Muscle of arm (tissue), 12 donors: ENCODE data around the gene CYBA. TPM values are rescaled to one million over a fixed set of nuclear protein-coding genes. Genes with fewer than 3 reads are reported as not detected.

Source experiments
- DNase-seq: peaks from one replicate; pipeline ENCODE4 v3.0.0-alpha.2; 2013
- polyA plus RNA-seq, 12 donors: library from polyadenylated mRNA; unstranded; fragments of 120-200 nt; gene quantifications; one replicate each; pipeline ENCODE4 v1.2.1, GENCODE V29; 2013; ENCODE audit not compliant: insufficient read length in 12 of 12

The CYBA gene
- polyA plus RNA-seq, 12 donors = 19.5 to 60.4 (median 30.6) TPM; not detected in 1

GRCh38 chr16:88667461-88667860, 16.6 kb upstream of the CYBA start:
- DNase-seq = no peak

GRCh38 chr16:88665570-88665969, 14.7 kb upstream of the CYBA start:
- DNase-seq = no peak

GRCh38 chr16:88665148-88665547, 14.3 kb upstream of the CYBA start:
- DNase-seq = no peak

- DNase-seq = peak; percentile 98
Measured at GRCh38 chr16:88662843-88663606, 12.2 kb upstream of the CYBA start, which contains the start of gene MVD. TSS of gene MVD (minus strand) at chr16:88663091. CDS start at chr16:88663080, 11 bp downstream.

GRCh38 chr16:88662222-88662842, 11.5 kb upstream of the CYBA start:
- DNase-seq = no peak

GRCh38 chr16:88661468-88661867, 10.6 kb upstream of the CYBA start:
- DNase-seq = no peak

- no peak for DNase-seq
Measured at GRCh38 chr16:88659160-88659559, 8.3 kb upstream of the CYBA start.

GRCh38 chr16:88658714-88659113, 7.9 kb upstream of the CYBA start:
- DNase-seq = no peak

- no peak for DNase-seq
Measured at GRCh38 chr16:88657371-88657770, 6.5 kb upstream of the CYBA start.

- DNase-seq = no peak
Measured at GRCh38 chr16:88656291-88656980, 5.6 kb upstream of the CYBA start.

GRCh38 chr16:88655733-88656281, 5.0 kb upstream of the CYBA start:
- no peak for DNase-seq

- DNase-seq = no peak
Measured at GRCh38 chr16:88655053-88655732, 4.3 kb upstream of the CYBA start.

GRCh38 chr16:88654363-88655052, 3.7 kb upstream of the CYBA start:
- DNase-seq = no peak

GRCh38 chr16:88653596-88654362, 2.9 kb upstream of the CYBA start:
- no peak for DNase-seq

- no peak for DNase-seq
Measured at GRCh38 chr16:88653101-88653500, 2.2 kb upstream of the CYBA start.

GRCh38 chr16:88652762-88653063, 1.9 kb upstream of the CYBA start:
- no peak for DNase-seq

- no peak for DNase-seq
Measured at GRCh38 chr16:88651989-88652761, 1.3 kb upstream of the CYBA start.

GRCh38 chr16:88651276-88651988, 579 bp upstream of the CYBA start:
- DNase-seq = no peak
